ENCODE results near the gene CARHSP1. TPM values are rescaled to one million over a fixed set of nuclear protein-coding genes. Genes with fewer than 3 reads are reported as not detected.

The CARHSP1 gene
- total and polyA plus RNA-seq, 4 donors = 68.4 to 148 (median 102) TPM

- DNase-seq (no peak), ATAC-seq (ENCODE audit: insufficient read depth, low FRiP score) (no peak)
- peaks cover 0 to 14% (median 0%) of the 10 kb centered on the region in 5 donors for H3K4me1 ChIP-seq (ENCODE audit: control insufficient read depth in 5 of 5, insufficient read depth in 5 of 5, low read length in 5 of 5)
- no peaks in the 10 kb centered on the region for H3K27me3 ChIP-seq (ENCODE audit: control insufficient read depth in 3 of 3, insufficient read depth in 3 of 3, low read length in 2 of 3)
- no peak overlapping the region for H3K9ac ChIP-seq (ENCODE audit: insufficient read depth in 1 of 2, low read length in 2 of 2)
- no peak overlapping the region for H3K4me3 ChIP-seq
- no peaks in the 10 kb centered on the region for H3K9me3 ChIP-seq (ENCODE audit: control insufficient read depth in 4 of 4, insufficient read depth in 3 of 4, low read length in 3 of 4)
- 90 to 96% methylated on average over 11 of the region's 11 CpGs for WGBS, 2 donors
- no peak for TF ChIP-seq CTCF (IDR thresholded peaks at IDR 0.05; ENCODE audit: control extremely low read depth, extremely low read depth)
- peaks cover 0 to 49% (median 38%) of the 10 kb centered on the region in 4 donors for H3K36me3 ChIP-seq (ENCODE audit: control insufficient read depth in 4 of 4, insufficient read depth in 4 of 4, low read length in 4 of 4)
- peak overlapping the region in 1 of 2 donors; percentile 49 for H3K27ac ChIP-seq (ENCODE audit: low read depth in 1 of 2, low read length in 1 of 2)
Observed at GRCh38 chr16:8855051-8855786, 13.6 kb downstream of the CARHSP1 start.

- Histone ChIP-seq H3K4me3 (no peak overlapping the region), H3K36me3 (ENCODE audit: control insufficient read depth in 4 of 4, insufficient read depth in 4 of 4, low read length in 4 of 4) (peaks cover 0 to 54% (median 41%) of the 10 kb centered on the region in 4 donors), H3K27me3 (ENCODE audit: control insufficient read depth in 3 of 3, insufficient read depth in 3 of 3, low read length in 2 of 3) (no peaks in the 10 kb centered on the region), H3K27ac (ENCODE audit: low read depth in 1 of 2, low read length in 1 of 2) (peak overlapping the region in 1 of 2 donors; percentile 37), H3K9ac (ENCODE audit: insufficient read depth in 1 of 2, low read length in 2 of 2) (no peak overlapping the region), H3K4me1 (ENCODE audit: control insufficient read depth in 5 of 5, insufficient read depth in 5 of 5, low read length in 5 of 5) (peaks cover 0 to 17% (median 0%) of the 10 kb centered on the region in 5 donors), H3K9me3 (ENCODE audit: control insufficient read depth in 4 of 4, insufficient read depth in 3 of 4, low read length in 3 of 4) (no peaks in the 10 kb centered on the region)
- WGBS, 2 donors = 87 to 90% methylated on average over 9 of the region's 9 CpGs
- DNase-seq (no peak), ATAC-seq (ENCODE audit: insufficient read depth, low FRiP score) (no peak)
- TF ChIP-seq CTCF (IDR thresholded peaks at IDR 0.05; ENCODE audit: control extremely low read depth, extremely low read depth) = no peak
Observed at GRCh38 chr16:8854298-8854948, 14.4 kb downstream of the CARHSP1 start.

- Histone ChIP-seq H3K9ac (ENCODE audit: insufficient read depth in 1 of 2, low read length in 2 of 2) (no peak overlapping the region), H3K4me1 (ENCODE audit: control insufficient read depth in 5 of 5, insufficient read depth in 5 of 5, low read length in 5 of 5) (peaks cover 0 to 17% (median 0%) of the 10 kb centered on the region in 5 donors), H3K36me3 (ENCODE audit: control insufficient read depth in 4 of 4, insufficient read depth in 4 of 4, low read length in 4 of 4) (peaks cover 0 to 52% (median 38%) of the 10 kb centered on the region in 4 donors), H3K27ac (ENCODE audit: low read depth in 1 of 2, low read length in 1 of 2) (peak overlapping the region in 1 of 2 donors; percentile 66), H3K9me3 (ENCODE audit: control insufficient read depth in 4 of 4, insufficient read depth in 3 of 4, low read length in 3 of 4) (no peaks in the 10 kb centered on the region), H3K4me3 (no peak overlapping the region), H3K27me3 (ENCODE audit: control insufficient read depth in 3 of 3, insufficient read depth in 3 of 3, low read length in 2 of 3) (no peaks in the 10 kb centered on the region)
- WGBS, 2 donors = 91 to 92% methylated on average over 7 of the region's 7 CpGs
- no peak for TF ChIP-seq CTCF (IDR thresholded peaks at IDR 0.05; ENCODE audit: control extremely low read depth, extremely low read depth)
- ATAC-seq (ENCODE audit: insufficient read depth, low FRiP score) (no peak), DNase-seq (no peak)
Observed at GRCh38 chr16:8853611-8854010, 15.2 kb downstream of the CARHSP1 start.

Data from lung (tissue), 12 donors.